Mucosa of rectum (tissue), 2 donors: ENCODE measurements around the gene AMFR.

Source experiments
- H3K27ac ChIP-seq, 2 donors: one replicate each; pipeline ENCODE4 v1.7.0; 2013; ENCODE audit warnings: inconsistent platforms in 2 of 2, low read depth in 2 of 2, low read length in 2 of 2
- H3K27me3 ChIP-seq, 2 donors: one replicate each; pipeline ENCODE4 v1.7.0; 2013; ENCODE audit warnings: low read length in 2 of 2; ENCODE audit not compliant: control insufficient read depth in 2 of 2, insufficient read depth in 2 of 2
- H3K36me3 ChIP-seq, 2 donors: one replicate each; pipeline ENCODE4 v1.7.0; 2013; ENCODE audit warnings: low read length in 2 of 2; ENCODE audit not compliant: control insufficient read depth in 2 of 2, insufficient read depth in 2 of 2
- H3K4me1 ChIP-seq, 2 donors: one replicate each; pipeline ENCODE4 v1.7.0; 2013; ENCODE audit warnings: low read length in 2 of 2, mild to moderate bottlenecking in 1 of 2; ENCODE audit not compliant: control insufficient read depth in 2 of 2, insufficient read depth in 2 of 2
- H3K4me3 ChIP-seq, 2 donors: one replicate each; pipeline ENCODE4 v1.7.0; 2013; ENCODE audit warnings: low read length in 2 of 2
- H3K9ac ChIP-seq, 2 donors: one replicate each; pipeline ENCODE4 v1.7.0; 2013; ENCODE audit warnings: low read length in 2 of 2, low read depth in 1 of 2, mild to moderate bottlenecking in 1 of 2
- H3K9me3 ChIP-seq, 2 donors: one replicate each; pipeline ENCODE4 v1.7.0; 2013; ENCODE audit warnings: low read length in 2 of 2; ENCODE audit not compliant: control insufficient read depth in 2 of 2
- donor health status: healthy.
- donor health status: Normal muscosa, but diverticular disease.

AMFR gene

DNA sequence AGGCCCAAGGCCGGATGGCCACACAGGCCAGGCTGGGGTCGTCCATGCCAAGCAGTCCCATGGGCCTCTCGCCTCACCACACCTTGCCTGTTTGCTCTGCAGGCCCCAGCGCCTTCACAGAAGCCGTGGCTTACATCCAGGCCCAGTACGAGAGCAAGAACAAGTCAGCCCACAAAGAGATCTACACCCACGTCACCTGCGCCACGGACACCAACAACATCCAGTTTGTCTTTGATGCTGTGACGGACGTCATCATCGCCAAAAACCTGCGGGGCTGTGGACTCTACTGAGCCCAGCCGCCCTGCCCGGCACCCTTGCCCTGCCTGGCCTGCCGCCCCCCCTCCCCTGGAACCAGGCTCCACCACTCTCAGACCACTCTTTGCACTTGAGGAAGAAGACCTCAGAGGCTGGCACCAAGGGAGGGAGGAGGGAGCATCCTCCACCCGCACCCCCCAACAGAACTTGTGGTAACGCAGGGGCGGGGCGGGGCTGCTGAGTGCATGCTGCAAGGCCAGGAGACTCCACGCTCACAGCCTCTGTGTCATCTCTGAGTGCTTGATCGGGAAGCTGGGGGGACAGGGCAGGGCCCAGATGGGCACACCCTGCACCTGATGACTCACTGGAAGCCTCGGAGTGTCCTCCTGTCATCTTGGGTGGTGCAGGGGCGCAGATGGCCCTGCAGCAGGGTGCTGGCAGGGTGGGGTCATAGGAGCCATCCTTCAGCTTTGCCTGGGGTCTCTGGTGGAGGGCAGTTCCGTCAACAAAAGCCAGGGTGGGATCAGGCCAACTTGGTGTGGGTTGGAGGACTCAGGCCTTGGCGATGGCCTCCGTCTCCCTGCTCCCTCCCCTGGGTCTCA, 81.5 kb downstream of the AMFR start:
- Histone ChIP-seq H3K4me1 (no peaks in the 10 kb centered on the region), H3K9ac (no peak overlapping the region), H3K27ac (no peak overlapping the region), H3K27me3 (no peaks in the 10 kb centered on the region), H3K9me3 (no peaks in the 10 kb centered on the region), H3K4me3 (no peak overlapping the region), H3K36me3 (no peaks in the 10 kb centered on the region)

GRCh38 chr16:56341656-56342399, 83.5 kb downstream of the AMFR start:
- no peaks in the 10 kb centered on the region for H3K4me1 ChIP-seq
- H3K27me3 ChIP-seq = no peaks in the 10 kb centered on the region
- H3K4me3 ChIP-seq = no peak overlapping the region
- no peak overlapping the region for H3K27ac ChIP-seq
- H3K36me3 ChIP-seq = no peaks in the 10 kb centered on the region
- H3K9me3 ChIP-seq = no peaks in the 10 kb centered on the region
- H3K9ac ChIP-seq = no peak overlapping the region

- no peaks in the 10 kb centered on the region for H3K9me3 ChIP-seq
- no peak overlapping the region for H3K9ac ChIP-seq
- no peaks in the 10 kb centered on the region for H3K4me1 ChIP-seq
- H3K36me3 ChIP-seq = no peaks in the 10 kb centered on the region
- no peak overlapping the region for H3K27ac ChIP-seq
- H3K27me3 ChIP-seq = no peaks in the 10 kb centered on the region
- no peak overlapping the region for H3K4me3 ChIP-seq
Measured at GRCh38 chr16:56340864-56341365, 84.4 kb downstream of the AMFR start.

DNA sequence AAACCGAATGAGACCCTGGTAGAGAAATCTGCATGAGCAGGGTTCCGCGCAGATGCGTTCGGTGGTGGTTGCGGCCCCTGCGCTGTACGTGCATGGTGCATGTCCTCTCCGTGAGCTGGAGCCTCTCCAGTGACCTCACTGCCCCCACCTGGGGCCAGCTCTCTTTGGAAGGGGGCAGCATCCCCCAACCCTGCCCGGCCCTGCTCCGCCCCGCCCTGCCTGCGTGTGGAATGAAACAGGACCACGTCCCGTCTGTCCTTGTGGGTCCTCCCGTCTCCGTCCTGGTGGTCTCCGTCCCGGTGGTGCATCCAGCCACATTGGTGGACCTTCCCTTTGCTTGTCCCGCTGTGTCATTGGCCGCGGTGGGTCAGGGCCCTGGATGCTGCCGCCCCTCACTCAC, 84.9 kb downstream of the AMFR start:
- Histone ChIP-seq H3K9ac (no peak overlapping the region), H3K4me1 (no peaks in the 10 kb centered on the region), H3K27ac (no peak overlapping the region), H3K9me3 (no peaks in the 10 kb centered on the region), H3K27me3 (no peaks in the 10 kb centered on the region), H3K36me3 (no peaks in the 10 kb centered on the region), H3K4me3 (no peak overlapping the region)

DNA sequence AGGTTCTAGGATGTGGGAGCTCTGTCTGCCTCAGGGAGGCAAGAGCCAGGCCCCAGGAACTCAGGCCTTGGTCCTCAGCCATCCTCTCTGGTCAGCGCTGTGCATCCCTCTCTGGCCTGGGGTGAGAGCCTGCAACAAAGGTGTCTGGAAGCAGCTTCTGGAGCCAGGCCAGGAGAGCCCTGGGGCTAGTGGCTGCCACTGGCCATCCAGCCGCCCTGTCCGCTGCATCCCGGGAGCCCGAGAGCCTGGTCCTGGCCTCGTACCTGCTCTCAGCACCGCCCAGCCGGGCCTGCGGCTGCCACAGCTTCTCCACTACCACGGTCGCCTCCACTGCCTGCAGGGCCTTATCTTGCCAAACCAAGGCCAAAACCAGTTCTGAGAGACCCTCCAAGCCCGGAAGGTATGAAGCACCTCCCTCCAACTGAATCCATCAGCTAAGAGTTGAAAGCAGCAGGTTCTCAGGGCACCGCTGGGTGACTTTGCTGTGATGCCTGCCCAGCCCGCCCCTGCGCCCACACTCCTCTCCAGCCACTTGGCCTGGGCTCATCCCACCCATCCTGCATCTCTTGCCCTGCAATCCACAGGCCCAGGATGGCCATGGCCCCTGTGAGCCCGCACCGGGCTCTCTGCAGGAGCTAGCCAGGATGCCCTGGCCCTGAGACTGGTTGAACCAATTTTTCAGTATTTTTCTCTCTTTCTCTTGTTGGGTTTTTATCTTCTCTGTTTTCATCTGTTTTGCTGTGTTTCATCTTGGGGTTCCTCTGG, 85.7 kb downstream of the AMFR start:
- H3K4me1 ChIP-seq = no peaks in the 10 kb centered on the region
- no peak overlapping the region for H3K4me3 ChIP-seq
- no peaks in the 10 kb centered on the region for H3K27me3 ChIP-seq
- no peaks in the 10 kb centered on the region for H3K9me3 ChIP-seq
- no peak overlapping the region for H3K27ac ChIP-seq
- H3K9ac ChIP-seq = no peak overlapping the region
- no peaks in the 10 kb centered on the region for H3K36me3 ChIP-seq

DNA sequence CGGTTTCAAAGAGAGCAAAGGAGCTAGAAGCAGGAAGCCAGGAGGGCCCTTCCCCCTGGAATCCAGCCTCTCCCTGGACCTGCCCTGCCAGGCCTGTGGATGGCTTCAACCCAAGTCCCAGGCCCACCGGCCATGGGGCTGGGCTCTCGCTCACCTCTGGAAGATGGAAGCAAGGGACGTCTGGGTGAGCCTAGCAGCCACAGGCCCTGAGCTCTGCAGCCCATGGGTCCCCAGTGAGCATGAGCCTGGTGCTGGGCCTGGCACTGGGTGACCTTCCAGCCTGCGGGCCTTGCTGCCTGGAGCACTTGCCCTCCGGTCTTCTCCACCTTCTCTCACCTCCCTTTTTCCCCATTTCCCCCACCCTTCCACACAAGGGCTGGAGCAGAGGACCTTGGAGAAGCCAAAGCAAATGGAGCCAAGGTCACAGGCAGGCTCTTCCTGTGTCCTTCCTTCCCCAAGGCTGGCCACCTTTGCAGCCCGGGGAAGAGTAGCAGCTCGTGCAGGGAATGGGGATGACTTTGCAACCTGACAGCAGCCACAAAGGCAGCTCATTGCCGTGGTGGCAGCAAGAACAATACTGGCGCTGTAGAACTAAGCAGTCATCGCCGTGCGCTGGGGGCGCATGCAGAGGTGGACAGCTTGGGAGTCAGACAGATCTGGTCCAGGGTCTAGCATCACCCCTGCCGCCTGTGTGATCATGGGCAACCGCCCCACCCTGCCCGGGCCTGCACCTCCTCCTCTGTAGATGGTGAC, 86.6 kb downstream of the AMFR start:
- H3K4me1 ChIP-seq = no peaks in the 10 kb centered on the region
- H3K9ac ChIP-seq = no peak overlapping the region
- no peak overlapping the region for H3K4me3 ChIP-seq
- no peaks in the 10 kb centered on the region for H3K9me3 ChIP-seq
- no peaks in the 10 kb centered on the region for H3K27me3 ChIP-seq
- no peaks in the 10 kb centered on the region for H3K36me3 ChIP-seq
- no peak overlapping the region for H3K27ac ChIP-seq

DNA sequence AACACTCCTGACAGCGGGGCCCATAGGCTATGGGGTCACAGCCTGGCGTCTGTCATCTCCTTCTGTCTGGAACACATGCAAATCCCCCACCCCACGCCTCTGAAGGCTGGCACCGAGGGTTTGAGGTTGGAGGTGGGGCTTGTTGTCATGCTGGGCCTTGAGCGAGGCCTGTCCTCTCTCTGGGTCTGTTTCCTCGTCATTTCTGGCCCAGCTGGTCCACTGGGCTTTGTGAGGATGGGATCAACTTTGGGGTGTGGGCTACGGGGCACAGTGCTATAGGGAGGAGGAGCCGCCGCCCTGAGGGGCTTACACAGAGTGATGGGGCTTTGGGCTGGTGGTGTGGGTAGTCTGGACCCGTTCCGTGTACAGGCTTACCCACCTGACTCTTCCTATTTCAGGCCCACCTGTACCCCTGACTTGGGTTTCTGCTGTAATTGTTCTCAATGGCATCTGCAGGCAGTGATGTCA, 87.5 kb downstream of the AMFR start:
- Histone ChIP-seq H3K4me3 (no peak overlapping the region), H3K36me3 (no peaks in the 10 kb centered on the region), H3K27me3 (no peaks in the 10 kb centered on the region), H3K4me1 (no peaks in the 10 kb centered on the region), H3K27ac (no peak overlapping the region), H3K9me3 (no peaks in the 10 kb centered on the region), H3K9ac (no peak overlapping the region)

DNA sequence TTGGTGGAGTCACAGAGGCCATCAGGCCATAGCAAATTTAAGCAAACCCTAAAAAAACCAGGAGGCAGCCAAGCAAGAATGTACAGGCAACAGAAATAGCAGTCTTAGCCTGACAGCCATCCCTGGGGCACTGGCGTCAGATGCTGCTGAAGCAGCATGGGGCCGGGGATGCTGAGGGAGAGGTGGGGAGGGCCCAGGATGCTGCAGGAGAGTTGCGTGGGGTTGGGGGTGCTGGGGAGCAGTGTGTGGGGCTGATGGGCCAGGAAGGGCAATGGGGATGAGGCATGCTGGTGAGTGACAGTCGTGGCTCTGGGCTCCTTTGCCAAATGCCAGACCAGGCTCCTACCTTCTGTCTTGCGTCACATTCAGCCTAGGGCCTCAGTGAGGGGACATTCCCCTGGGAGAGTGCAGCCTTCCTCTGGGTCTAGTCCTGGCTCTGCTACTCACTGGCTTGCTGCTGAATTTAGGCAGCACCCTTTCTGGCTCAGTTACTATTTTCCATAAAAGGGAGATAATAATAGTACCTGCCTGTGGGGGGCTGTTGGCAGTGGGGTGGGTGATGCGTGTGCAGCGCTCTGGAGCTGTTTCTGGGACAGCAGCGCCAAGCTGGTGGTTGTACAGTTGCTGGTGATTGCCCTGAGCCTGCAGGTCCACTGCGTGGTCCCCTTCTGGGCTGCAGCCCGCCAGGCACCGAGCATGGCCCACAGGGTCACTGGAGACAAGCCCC, 88.1 kb downstream of the AMFR start:
- H3K4me3 ChIP-seq = no peak overlapping the region
- no peaks in the 10 kb centered on the region for H3K9me3 ChIP-seq
- H3K9ac ChIP-seq = no peak overlapping the region
- H3K27ac ChIP-seq = no peak overlapping the region
- no peaks in the 10 kb centered on the region for H3K4me1 ChIP-seq
- H3K36me3 ChIP-seq = no peaks in the 10 kb centered on the region
- no peaks in the 10 kb centered on the region for H3K27me3 ChIP-seq

DNA sequence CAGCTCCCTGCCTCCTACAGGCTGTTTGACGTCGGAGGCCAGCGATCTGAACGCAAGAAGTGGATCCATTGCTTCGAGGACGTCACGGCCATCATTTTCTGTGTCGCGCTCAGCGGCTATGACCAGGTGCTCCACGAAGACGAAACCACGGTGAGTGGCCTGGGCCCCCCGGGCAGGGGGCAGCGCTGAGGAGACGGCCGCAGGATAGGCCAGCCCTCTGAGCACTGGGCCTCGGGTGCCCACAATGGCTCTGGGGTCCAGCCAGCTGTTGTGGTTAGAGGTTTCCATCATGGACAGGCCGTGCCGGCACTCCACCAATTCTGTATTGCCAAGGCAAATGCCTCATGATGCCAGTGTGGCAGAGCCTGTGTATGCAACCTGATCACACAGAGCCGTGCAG, 88.6 kb downstream of the AMFR start:
- H3K27me3 ChIP-seq = no peaks in the 10 kb centered on the region
- H3K27ac ChIP-seq = no peak overlapping the region
- H3K36me3 ChIP-seq = no peaks in the 10 kb centered on the region
- no peaks in the 10 kb centered on the region for H3K4me1 ChIP-seq
- H3K4me3 ChIP-seq = no peak overlapping the region
- H3K9me3 ChIP-seq = no peaks in the 10 kb centered on the region
- H3K9ac ChIP-seq = no peak overlapping the region
